Neuron (in vitro differentiated cells): ENCODE measurements around the gene ASAP2.

Experiments used
- H2AFZ ChIP-seq: one replicate; pipeline ENCODE4 v1.6.1; 2013; ENCODE audit warnings: low read depth, mild to moderate bottlenecking, inconsistent platforms, low read length, moderate library complexity
- H3K27me3 ChIP-seq: one replicate; pipeline ENCODE4 v1.6.1; 2013; ENCODE audit warnings: low read length; ENCODE audit not compliant: insufficient read depth
- H3K36me3 ChIP-seq: one replicate; pipeline ENCODE4 v1.6.1; 2013; ENCODE audit warnings: low read length; ENCODE audit not compliant: insufficient read depth
- H3K4me1 ChIP-seq: one replicate; pipeline ENCODE4 v1.6.1; 2013; ENCODE audit warnings: low read length; ENCODE audit not compliant: insufficient read depth
- H3K4me3 ChIP-seq: 2 replicates; pipeline ENCODE4 v1.5.1; 2013; ENCODE audit warnings: mild to moderate bottlenecking, low read length, moderate library complexity
- H3K9me3 ChIP-seq: one replicate; pipeline ENCODE4 v1.6.1; 2013; ENCODE audit warnings: low read length

Gene ASAP2

GRCh38 chr2:9345343-9345742, 138.7 kb downstream of the ASAP2 start:
- no peak overlapping the region for H2AFZ ChIP-seq
- peaks cover 82% of the 10 kb centered on the region for H3K36me3 ChIP-seq
- no peaks in the 10 kb centered on the region for H3K27me3 ChIP-seq
- H3K9me3 ChIP-seq: peaks cover 7% of the 10 kb centered on the region
- peaks cover 10% of the 10 kb centered on the region for H3K4me1 ChIP-seq
- no peak overlapping the region for H3K4me3 ChIP-seq

- H2AFZ ChIP-seq: no peak overlapping the region
- peaks cover 6% of the 10 kb centered on the region for H3K4me1 ChIP-seq
- H3K36me3 ChIP-seq: peaks cover 84% of the 10 kb centered on the region
- no peaks in the 10 kb centered on the region for H3K27me3 ChIP-seq
- H3K4me3 ChIP-seq: no peak overlapping the region
- H3K9me3 ChIP-seq: peaks cover 7% of the 10 kb centered on the region
Measured at GRCh38 chr2:9345997-9346396, 139.4 kb downstream of the ASAP2 start.

GRCh38 chr2:9346885-9347284, 140.3 kb downstream of the ASAP2 start:
- Histone ChIP-seq H3K36me3 (peaks cover 84% of the 10 kb centered on the region), H3K4me3 (no peak overlapping the region)

GRCh38 chr2:9347411-9347881, 140.8 kb downstream of the ASAP2 start:
- no peak overlapping the region for H3K4me3 ChIP-seq
- peaks cover 84% of the 10 kb centered on the region for H3K36me3 ChIP-seq
- H3K9me3 ChIP-seq: peaks cover 3% of the 10 kb centered on the region
- no peaks in the 10 kb centered on the region for H3K4me1 ChIP-seq
- H2AFZ ChIP-seq: no peak overlapping the region
- no peaks in the 10 kb centered on the region for H3K27me3 ChIP-seq

More at GRCh38 chr2:9346885-9347284, 140.3 kb downstream of the ASAP2 start:
- peaks cover 4% of the 10 kb centered on the region for H3K9me3 ChIP-seq
- no peaks in the 10 kb centered on the region for H3K4me1 ChIP-seq
- H3K27me3 ChIP-seq: no peaks in the 10 kb centered on the region
- H2AFZ ChIP-seq: no peak overlapping the region

GRCh38 chr2:9354318-9354717, 147.7 kb downstream of the ASAP2 start:
- Histone ChIP-seq H3K36me3 (peaks cover 72% of the 10 kb centered on the region), H3K4me1 (peaks cover 32% of the 10 kb centered on the region), H3K9me3 (no peaks in the 10 kb centered on the region), H3K4me3 (no peak overlapping the region), H2AFZ (no peak overlapping the region), H3K27me3 (no peaks in the 10 kb centered on the region)

GRCh38 chr2:9355270-9355669, 148.7 kb downstream of the ASAP2 start:
- no peak overlapping the region for H3K4me3 ChIP-seq
- no peak overlapping the region for H2AFZ ChIP-seq
- peaks cover 32% of the 10 kb centered on the region for H3K4me1 ChIP-seq
- no peaks in the 10 kb centered on the region for H3K9me3 ChIP-seq
- H3K36me3 ChIP-seq: peaks cover 74% of the 10 kb centered on the region
- no peaks in the 10 kb centered on the region for H3K27me3 ChIP-seq

- Histone ChIP-seq H3K27me3 (no peaks in the 10 kb centered on the region), H3K4me3 (no peak overlapping the region), H3K4me1 (peaks cover 32% of the 10 kb centered on the region), H3K36me3 (peaks cover 72% of the 10 kb centered on the region), H2AFZ (no peak overlapping the region), H3K9me3 (no peaks in the 10 kb centered on the region)
Measured at GRCh38 chr2:9355716-9356115, 149.1 kb downstream of the ASAP2 start.

- H3K9me3 ChIP-seq: no peaks in the 10 kb centered on the region
- peaks cover 72% of the 10 kb centered on the region for H3K36me3 ChIP-seq
- H3K4me1 ChIP-seq: peaks cover 32% of the 10 kb centered on the region
- H3K27me3 ChIP-seq: no peaks in the 10 kb centered on the region
- no peak overlapping the region for H3K4me3 ChIP-seq
- H2AFZ ChIP-seq: no peak overlapping the region
Measured at GRCh38 chr2:9356261-9356660, 149.6 kb downstream of the ASAP2 start.

- Histone ChIP-seq H3K4me3 (no peak overlapping the region), H3K4me1 (peaks cover 32% of the 10 kb centered on the region), H3K36me3 (peaks cover 75% of the 10 kb centered on the region), H3K9me3 (no peaks in the 10 kb centered on the region), H3K27me3 (no peaks in the 10 kb centered on the region), H2AFZ (no peak overlapping the region)
Measured at GRCh38 chr2:9358846-9359245, 152.2 kb downstream of the ASAP2 start.

- Histone ChIP-seq H3K9me3 (no peaks in the 10 kb centered on the region), H3K27me3 (no peaks in the 10 kb centered on the region), H3K4me3 (no peak overlapping the region), H3K36me3 (peaks cover 75% of the 10 kb centered on the region), H3K4me1 (peaks cover 29% of the 10 kb centered on the region), H2AFZ (no peak overlapping the region)
Measured at GRCh38 chr2:9359463-9359862, 152.9 kb downstream of the ASAP2 start.

GRCh38 chr2:9360110-9360509, 153.5 kb downstream of the ASAP2 start:
- H3K4me1 ChIP-seq: peaks cover 23% of the 10 kb centered on the region
- no peak overlapping the region for H3K4me3 ChIP-seq
- peaks cover 79% of the 10 kb centered on the region for H3K36me3 ChIP-seq
- H3K27me3 ChIP-seq: no peaks in the 10 kb centered on the region
- no peak overlapping the region for H2AFZ ChIP-seq
- no peaks in the 10 kb centered on the region for H3K9me3 ChIP-seq

GRCh38 chr2:9360701-9361100, 154.1 kb downstream of the ASAP2 start:
- H3K36me3 ChIP-seq: peaks cover 85% of the 10 kb centered on the region

GRCh38 chr2:9364373-9364772, 157.8 kb downstream of the ASAP2 start:
- no peaks in the 10 kb centered on the region for H3K9me3 ChIP-seq
- H2AFZ ChIP-seq: no peak overlapping the region
- H3K4me1 ChIP-seq: no peaks in the 10 kb centered on the region
- H3K4me3 ChIP-seq: no peak overlapping the region
- peaks cover 91% of the 10 kb centered on the region for H3K36me3 ChIP-seq
- no peaks in the 10 kb centered on the region for H3K27me3 ChIP-seq

More at GRCh38 chr2:9360701-9361100, 154.1 kb downstream of the ASAP2 start:
- H3K4me1 ChIP-seq: peaks cover 17% of the 10 kb centered on the region
- H2AFZ ChIP-seq: no peak overlapping the region
- H3K9me3 ChIP-seq: no peaks in the 10 kb centered on the region
- H3K4me3 ChIP-seq: no peak overlapping the region
- no peaks in the 10 kb centered on the region for H3K27me3 ChIP-seq

GRCh38 chr2:9364791-9365497, 158.3 kb downstream of the ASAP2 start:
- H3K36me3 ChIP-seq: peaks cover 90% of the 10 kb centered on the region
- no peak overlapping the region for H2AFZ ChIP-seq
- no peaks in the 10 kb centered on the region for H3K4me1 ChIP-seq
- no peaks in the 10 kb centered on the region for H3K27me3 ChIP-seq
- no peaks in the 10 kb centered on the region for H3K9me3 ChIP-seq
- H3K4me3 ChIP-seq: no peak overlapping the region
